NCI-H2196 treated with DMSO at 0.1 percent for 48 hours (cell line): ENCODE data around the gene ZFP30.

Source experiments
- DNase-seq: peaks from one replicate; lab custom pipeline; 2025; ENCODE audit not compliant: unreplicated experiment; lab: John Stamatoyannopoulos, UW

Gene ZFP30

DNA sequence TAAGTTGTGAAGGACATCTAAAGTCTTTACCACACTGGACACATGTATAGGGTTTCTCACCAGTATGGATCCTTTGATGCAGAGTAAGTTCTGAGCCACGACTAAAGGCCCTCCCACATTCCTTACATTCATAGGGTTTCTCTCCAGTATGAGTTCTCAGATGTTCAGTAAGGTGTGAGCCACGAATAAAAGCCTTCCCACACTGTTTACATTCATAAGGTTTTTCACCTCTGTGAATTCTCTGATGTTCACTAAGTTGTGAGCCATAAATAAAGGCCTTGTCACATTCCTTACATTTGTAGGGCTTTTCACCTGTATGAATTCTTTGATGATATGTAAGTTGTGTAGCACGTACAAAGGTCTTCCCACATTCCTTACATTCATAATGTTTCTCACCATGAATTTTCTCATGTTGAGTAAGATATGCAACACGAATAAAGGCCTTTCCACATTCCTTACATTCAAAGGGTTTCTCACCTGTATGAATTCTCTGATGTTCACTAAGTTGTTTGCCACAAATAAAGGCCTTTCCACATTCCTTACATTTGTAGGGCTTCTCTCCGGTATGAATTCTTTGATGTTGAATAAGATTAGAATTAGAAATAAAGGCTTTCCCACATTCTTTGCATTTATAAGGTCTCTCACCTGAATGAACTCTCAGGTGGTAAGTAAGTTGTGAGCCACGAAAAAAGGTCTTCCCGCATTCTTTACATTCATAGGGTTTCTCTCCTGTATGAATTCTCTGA is 90.5 kb downstream of the ZFP30 start:
- no peak for DNase-seq
